ENCODE results near the gene PTK6. TPM values are rescaled to one million over a fixed set of nuclear protein-coding genes. Genes with fewer than 3 reads are reported as not detected.

Gene PTK6
- total RNA-seq, 1 experiment from 2014 or later, result 6.7 TPM

DNA sequence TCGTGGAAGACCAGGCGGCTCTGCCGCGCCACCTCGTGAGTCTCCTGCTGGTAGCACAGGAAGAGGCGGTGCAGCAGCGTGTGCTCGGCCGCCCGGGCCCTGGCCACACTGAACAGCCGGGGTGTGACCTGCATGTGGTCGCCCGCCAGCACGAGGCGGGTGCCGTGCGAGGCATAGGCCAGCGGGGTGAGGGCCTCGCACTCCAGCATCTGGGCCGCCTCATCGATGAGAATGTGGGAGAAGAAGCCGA, 29.9 kb upstream of the PTK6 start:
- no peak for DNase-seq (ENCODE audit: low read depth, low spot score)
- intact Hi-C loops (cut with micrococcal nuclease), result no loop called here
- ChIA-PET POLR2A (no interaction called here), RAD21 (ENCODE audit: low non-redundant PET in 1 of 2, low total read pairs in 2 of 2, uncharacterized antibody in 2 of 2, unreplicated experiment in 2 of 2) (no interaction called here), CTCF (no interaction called here)
- Histone ChIP-seq H3K9me3 (ENCODE audit: control insufficient read depth in 1 of 2, insufficient read depth in 1 of 2, low read depth in 1 of 2, low read length in 2 of 2) (no peaks in the 10 kb centered on the region), H3K36me3 (ENCODE audit: control insufficient read depth in 1 of 2, insufficient read depth in 2 of 2, low read length in 2 of 2) (no peaks in the 10 kb centered on the region), H3K9ac (ENCODE audit: low read length) (no peak overlapping the region), H3K79me2 (ENCODE audit: insufficient read depth, low read length) (no peaks in the 10 kb centered on the region), H2AFZ (ENCODE audit: low read depth, low read length, poor library complexity, severe bottlenecking) (no peak overlapping the region), H3K4me3 (replicated peaks in 1 of 2; ENCODE audit: low read depth in 1 of 2, low read length in 2 of 2) (no peak overlapping the region), H4K20me1 (ENCODE audit: insufficient read depth) (no peaks in the 10 kb centered on the region), H3K9me2 (ENCODE audit: insufficient read depth) (no peaks in the 10 kb centered on the region), H3K4me2 (ENCODE audit: low read length) (no peak overlapping the region), H3K27me3 (ENCODE audit: insufficient read depth, low read length) (no peaks in the 10 kb centered on the region), H3K4me1 (ENCODE audit: control insufficient read depth in 1 of 2, insufficient read depth in 2 of 2, low read length in 2 of 2) (no peaks in the 10 kb centered on the region), H3K27ac (ENCODE audit: low read depth, low read length) (no peak overlapping the region)
- TF ChIP-seq REST (IDR thresholded peaks at IDR 0.05; ENCODE audit: low read depth) (no peak), ZNF274 (IDR thresholded peaks at IDR 0.05; ENCODE audit: low read depth, low read length) (no peak), EZH2 (IDR thresholded peaks at IDR 0.05) (no peak), CBX3 (IDR thresholded peaks at IDR 0.05; ENCODE audit: low read depth) (no peak), POLR2A (IDR thresholded peaks at IDR 0.05; ENCODE audit: borderline replicate concordance, extremely low read depth, insufficient read depth, insufficient read length) (no peak), ELF1 (IDR thresholded peaks at IDR 0.05; ENCODE audit: borderline replicate concordance, low read depth) (no peak), JUND (IDR thresholded peaks at IDR 0.05) (no peak), TCF7L2 (IDR thresholded peaks at IDR 0.05; ENCODE audit: borderline replicate concordance, extremely low read depth, insufficient read depth, insufficient read length) (no peak), EZH2phosphoT487 (IDR thresholded peaks at IDR 0.05; ENCODE audit: borderline replicate concordance) (no peak), EGR1 (IDR thresholded peaks at IDR 0.05; ENCODE audit: low read depth) (no peak), SRF (IDR thresholded peaks at IDR 0.05; ENCODE audit: low read depth) (no peak), CEBPB (IDR thresholded peaks at IDR 0.05; ENCODE audit: low read depth) (no peak), FOSL1 (IDR thresholded peaks at IDR 0.05; ENCODE audit: low read depth) (no peak), ATF3 (IDR thresholded peaks at IDR 0.05) (no peak), SIN3A (IDR thresholded peaks at IDR 0.05; ENCODE audit: low read depth) (no peak), RAD21 (IDR thresholded peaks at IDR 0.05; ENCODE audit: low read depth) (no peak)
- TF ChIP-seq, protein P1, sequence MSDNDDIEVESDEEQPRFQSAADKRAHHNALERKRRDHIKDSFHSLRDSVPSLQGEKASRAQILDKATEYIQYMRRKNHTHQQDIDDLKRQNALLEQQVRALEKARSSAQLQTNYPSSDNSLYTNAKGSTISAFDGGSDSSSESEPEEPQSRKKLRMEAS (IDR thresholded peaks at IDR 0.05), result no peak
- TF ChIP-seq, protein P2, sequence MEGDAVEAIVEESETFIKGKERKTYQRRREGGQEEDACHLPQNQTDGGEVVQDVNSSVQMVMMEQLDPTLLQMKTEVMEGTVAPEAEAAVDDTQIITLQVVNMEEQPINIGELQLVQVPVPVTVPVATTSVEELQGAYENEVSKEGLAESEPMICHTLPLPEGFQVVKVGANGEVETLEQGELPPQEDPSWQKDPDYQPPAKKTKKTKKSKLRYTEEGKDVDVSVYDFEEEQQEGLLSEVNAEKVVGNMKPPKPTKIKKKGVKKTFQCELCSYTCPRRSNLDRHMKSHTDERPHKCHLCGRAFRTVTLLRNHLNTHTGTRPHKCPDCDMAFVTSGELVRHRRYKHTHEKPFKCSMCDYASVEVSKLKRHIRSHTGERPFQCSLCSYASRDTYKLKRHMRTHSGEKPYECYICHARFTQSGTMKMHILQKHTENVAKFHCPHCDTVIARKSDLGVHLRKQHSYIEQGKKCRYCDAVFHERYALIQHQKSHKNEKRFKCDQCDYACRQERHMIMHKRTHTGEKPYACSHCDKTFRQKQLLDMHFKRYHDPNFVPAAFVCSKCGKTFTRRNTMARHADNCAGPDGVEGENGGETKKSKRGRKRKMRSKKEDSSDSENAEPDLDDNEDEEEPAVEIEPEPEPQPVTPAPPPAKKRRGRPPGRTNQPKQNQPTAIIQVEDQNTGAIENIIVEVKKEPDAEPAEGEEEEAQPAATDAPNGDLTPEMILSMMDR (IDR thresholded peaks at IDR 0.05 in 2 of 3, conservative IDR thresholded peaks at IDR 0.05 in 1 of 3; ENCODE audit: borderline replicate concordance in 1 of 3, insufficient read depth in 1 of 3, low read depth in 2 of 3, low read length in 2 of 3), result no peak
- no TSS peak for BruUV-seq (replicated peaks)
- ATAC-seq, result no peak

Data from HCT116 (cell line).